8988T (cell line): ENCODE data around the gene SURF6.
"Not testable (repeated sequence)": the region's sequence is repeated elsewhere in the genome, so short reads cannot be mapped to it uniquely, and the experiment has no call there.

Source experiments
- DNase-seq: peaks from one replicate; pipeline ENCODE4 v3.0.0; 2011

SURF6 gene

GRCh38 chr9:133323211-133323610 is 12.8 kb downstream of the SURF6 start:
- no peak for DNase-seq

GRCh38 chr9:133322701-133323100 is 13.3 kb downstream of the SURF6 start:
- DNase-seq = no peak

- DNase-seq = no peak
Measured at GRCh38 chr9:133321411-133321935, 14.5 kb downstream of the SURF6 start.

DNA sequence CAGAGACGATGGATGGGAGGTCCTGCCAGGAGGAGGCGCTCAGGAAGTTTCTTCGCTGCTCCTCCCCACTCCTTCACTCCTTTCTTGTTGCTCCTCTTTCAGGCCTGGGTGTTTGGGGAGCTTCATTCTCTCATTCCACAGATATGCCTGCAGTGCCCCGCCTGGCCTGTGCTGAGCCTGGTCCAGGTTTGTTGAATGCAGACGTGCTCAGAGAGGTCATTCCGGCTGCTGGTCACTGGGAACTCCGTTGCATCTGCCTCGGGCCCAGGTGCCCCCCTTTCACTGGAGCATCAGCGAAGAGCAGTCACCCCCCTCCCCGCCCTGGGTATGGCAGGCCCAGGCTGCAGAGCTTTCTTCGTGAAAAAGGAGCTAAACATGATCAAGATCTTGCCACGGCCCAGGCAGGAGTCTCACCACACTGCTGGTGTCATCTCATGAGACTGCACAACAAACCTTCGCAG is 15.5 kb downstream of the SURF6 start:
- no peak for DNase-seq

- not testable (repeated sequence) for DNase-seq
Measured at GRCh38 chr9:133317551-133317950, 18.4 kb downstream of the SURF6 start.

GRCh38 chr9:133315997-133316396 is 20.0 kb downstream of the SURF6 start:
- no peak for DNase-seq

GRCh38 chr9:133309608-133310007 is 26.4 kb downstream of the SURF6 start:
- DNase-seq = no peak

DNA sequence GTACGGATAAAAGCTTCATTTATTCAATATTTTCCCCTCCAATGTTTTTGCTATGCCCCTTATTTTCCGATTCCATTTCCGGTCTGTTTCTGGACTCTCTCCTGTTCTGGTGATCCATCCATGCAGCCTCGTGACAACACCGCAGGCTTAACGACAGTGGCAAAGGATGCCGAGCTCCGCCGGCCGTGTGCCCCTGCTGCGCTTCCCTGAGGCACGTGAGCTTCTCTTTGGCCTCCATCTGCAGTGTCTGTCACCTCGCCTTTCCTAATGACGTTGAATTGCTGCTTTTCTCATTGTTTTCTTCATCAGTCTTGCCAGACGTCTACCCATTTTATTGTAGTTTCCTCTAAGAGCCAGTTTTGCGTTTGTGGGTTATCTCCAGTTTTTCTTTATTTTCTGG is 28.7 kb downstream of the SURF6 start:
- DNase-seq = no peak

- DNase-seq = peak; percentile 53
Measured at GRCh38 chr9:133306242-133307204, 29.5 kb downstream of the SURF6 start.

DNA sequence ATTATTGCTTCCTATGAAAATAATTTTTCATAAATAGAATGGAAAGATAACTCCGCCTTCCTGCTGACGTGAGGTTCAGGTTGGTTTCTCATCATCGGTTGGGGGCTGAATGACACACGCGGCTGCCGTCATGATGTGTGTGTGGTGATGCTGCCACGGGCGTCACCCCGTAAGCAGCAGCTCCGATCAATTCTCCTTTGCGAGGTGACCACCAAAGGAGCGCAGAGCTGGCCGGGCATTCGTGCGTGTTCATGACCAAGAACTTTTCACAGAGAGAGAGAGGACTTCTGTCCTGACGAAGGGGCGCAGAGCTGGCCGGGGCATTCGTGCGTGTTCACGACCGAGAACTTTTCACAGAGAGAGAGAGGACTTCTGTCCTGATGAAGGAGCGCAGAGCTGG is 30.3 kb downstream of the SURF6 start:
- no peak for DNase-seq

GRCh38 chr9:133304477-133305377 is 31.3 kb downstream of the SURF6 start:
- no peak for DNase-seq

DNA sequence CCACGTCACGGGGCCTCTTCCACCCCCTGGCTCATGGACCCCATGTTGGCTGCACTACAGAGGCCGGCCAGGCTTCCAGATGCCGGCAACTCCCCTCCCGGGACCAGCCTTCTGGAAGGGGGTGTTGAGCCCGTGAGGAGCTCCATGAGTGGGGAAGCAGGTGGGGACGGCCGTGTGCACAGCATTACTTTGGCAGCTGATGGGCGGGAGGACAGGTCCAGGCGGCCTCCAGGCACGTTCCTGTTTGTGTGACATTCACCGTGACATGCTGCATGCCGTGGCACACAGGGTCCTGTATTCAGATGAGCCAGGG is 31.9 kb downstream of the SURF6 start:
- DNase-seq = no peak

GRCh38 chr9:133303266-133304157 is 32.5 kb downstream of the SURF6 start:
- no peak for DNase-seq

- no peak for DNase-seq
Measured at GRCh38 chr9:133301253-133302230, 34.4 kb downstream of the SURF6 start.

DNA sequence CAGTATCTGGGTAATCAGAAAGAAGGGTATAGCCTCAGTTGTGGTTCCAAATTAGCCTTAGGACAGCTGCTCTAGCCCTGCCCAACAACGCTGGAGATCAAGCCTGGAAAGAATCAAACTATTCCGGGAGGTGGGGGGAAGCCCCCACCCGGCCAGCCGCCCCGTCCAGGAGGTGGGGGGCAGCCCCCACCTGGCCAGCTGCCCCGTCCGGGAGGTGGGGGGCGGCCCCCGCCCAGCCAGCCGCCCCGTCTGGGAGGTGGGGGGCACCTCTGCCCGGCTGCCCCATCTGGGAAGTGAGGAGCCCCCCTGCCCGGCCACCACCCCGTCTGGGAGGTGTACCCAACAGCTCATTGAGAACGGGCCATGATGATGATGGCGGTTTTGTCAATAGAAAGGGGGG is 36.0 kb downstream of the SURF6 start:
- DNase-seq = not testable (repeated sequence)

- DNase-seq = no peak
Measured at GRCh38 chr9:133294257-133294656, 41.7 kb downstream of the SURF6 start.

DNA sequence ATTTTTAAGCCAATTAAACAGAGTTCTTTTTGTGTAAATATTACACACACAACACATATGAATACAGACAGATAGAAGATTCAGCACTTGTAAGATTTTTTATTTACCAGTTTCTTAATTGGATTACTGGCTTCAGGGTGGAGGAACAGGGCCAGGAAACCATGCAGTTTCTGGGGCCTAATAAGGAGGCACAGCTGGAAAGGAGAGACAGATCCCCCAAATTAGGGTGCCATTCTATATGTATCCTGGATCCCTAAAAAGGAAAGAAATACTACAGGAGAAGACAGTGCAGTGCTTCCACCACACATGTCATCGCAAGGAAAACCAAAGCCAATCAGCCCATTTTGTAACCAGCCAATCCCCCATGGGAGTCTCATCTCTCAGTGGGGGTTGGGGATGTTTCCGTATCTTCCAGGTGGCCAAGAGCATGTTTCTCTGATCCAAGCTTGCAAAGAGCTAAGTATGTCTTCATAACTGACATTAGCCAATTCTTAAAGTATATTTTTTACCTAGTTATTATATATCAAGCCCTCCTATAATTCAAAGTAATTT is 45.2 kb downstream of the SURF6 start:
- DNase-seq = no peak

- no peak for DNase-seq
Measured at GRCh38 chr9:133286523-133286922, 49.5 kb downstream of the SURF6 start.

- no peak for DNase-seq
Measured at GRCh38 chr9:133285252-133285775, 50.7 kb downstream of the SURF6 start.

DNA sequence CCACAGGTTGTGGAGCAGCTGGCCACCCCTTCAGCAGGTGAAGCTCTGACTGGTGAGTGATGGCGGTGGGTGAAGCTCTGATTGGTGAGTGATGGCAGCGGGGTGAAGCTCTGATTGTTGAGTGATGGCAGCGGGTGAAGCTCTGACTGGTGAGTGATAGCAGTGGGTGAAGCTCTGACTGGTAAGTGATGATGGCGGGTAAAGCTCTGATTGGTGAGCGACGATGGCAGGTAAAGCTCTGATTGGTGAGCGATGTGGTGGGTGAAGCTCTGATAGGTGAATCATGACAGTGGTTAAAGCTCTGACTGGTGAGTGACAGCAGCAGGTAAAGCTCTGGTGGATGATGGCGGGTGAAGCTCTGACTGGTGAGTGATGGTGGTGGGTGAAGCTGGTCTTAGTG is 51.6 kb downstream of the SURF6 start:
- no peak for DNase-seq
